K562 (cell line): ENCODE data around the gene HERC5. TPM values are rescaled to one million over a fixed set of nuclear protein-coding genes. Genes with fewer than 3 reads are reported as not detected.

ENCODE experiments used
- AFF4 ChIP-seq: sonication (generic); formaldehyde crosslinking; IDR thresholded peaks from 2 replicates; pipeline ENCODE4 v1.8.0; 2023; ENCODE audit warnings: mild to moderate bottlenecking, missing genetic modification reagents
- HBP1 ChIP-seq: fragments of 450-650 bp; formaldehyde crosslinking; IDR thresholded peaks from 2 replicates; pipeline ENCODE4 v1.4.0; 2022; ENCODE audit warnings: missing genetic modification characterization
- HSF4 ChIP-seq: fragments of 250-450 bp; sonication (Bioruptor Pico); IDR thresholded peaks from 2 replicates; pipeline ENCODE4 v2.1.2; 2022; ENCODE audit warnings: mild to moderate bottlenecking, moderate library complexity, borderline replicate concordance
- MXI1 ChIP-seq: IDR thresholded peaks from 2 replicates; pipeline ENCODE4 v1.6.1; 2011; ENCODE audit warnings: low read depth, mild to moderate bottlenecking, improper control_type of control experiment, low read length
- NBN ChIP-seq: fragments of 450-650 bp; IDR thresholded peaks from 2 replicates; pipeline ENCODE4 v1.6.1; 2016; ENCODE audit warnings: low read depth, mild to moderate bottlenecking
- polyA plus RNA-seq, 8 experiments: library from polyadenylated mRNA; depleted of rRNA in 4 of 8; stranded (reverse) in 5 of 8; unstranded in 3 of 8; fragments of >200 nt; fragmentation: Nextera tagmentation in 2 of 8; fragmentation: Illumina TruSeq in 1 of 8; extraction: Ambion mirVana in 2 of 8; extraction: Trizol in 1 of 8; gene quantifications; 2 replicates each; pipeline versions ENCODE4 v1.2.1 to v1.2.3, GENCODE V29; 2011 to 2014; ENCODE audit warnings: inconsistent platforms in 1 of 8, missing spikeins in 1 of 8
- total RNA-seq, 7 experiments: library from RNA; depleted of rRNA in 6 of 7; stranded (reverse); fragments of >200 nt in 6 of 7; fragmentation: Illumina TruSeq in 2 of 7; extraction: Trizol in 2 of 7; gene quantifications; 2 replicates each; pipeline versions ENCODE4 v1.2.1 to v1.2.3, GENCODE V29; 2011 to 2021; ENCODE audit warnings: low replicate concordance in 1 of 7

The HERC5 gene
- total and polyA plus RNA-seq, 9 of the 15 experiments (the other 6 are each of a cell fraction or from before 2014, with no cell fraction given) = 0.18 TPM; not detected in 8

- TF ChIP-seq AFF4 (CRISPR knock-in tag) = no peak
- TF ChIP-seq MXI1 = no peak
- no peak for TF ChIP-seq NBN
- TF ChIP-seq HSF4 (CRISPR knock-in tag) = no peak
- TF ChIP-seq HBP1 = no peak
Observed at GRCh38 chr4:88429401-88429800, 27.5 kb upstream of the HERC5 start (continued).
